AG09319 (cell line): ENCODE data around the gene DUSP15.

Experiments
- DNase-seq: peaks from one replicate; pipeline ENCODE4 v3.0.0-alpha.2; 2010; ENCODE audit warnings: low read depth; ENCODE audit errors: extremely low read depth
- TF ChIP-seq, protein P1 (sequence below): IDR thresholded peaks from 2 replicates; pipeline ENCODE4 v1.5.1; 2011; ENCODE audit warnings: low read depth, mild to moderate bottlenecking, inconsistent platforms, low read length, moderate library complexity

DUSP15 gene

DNA sequence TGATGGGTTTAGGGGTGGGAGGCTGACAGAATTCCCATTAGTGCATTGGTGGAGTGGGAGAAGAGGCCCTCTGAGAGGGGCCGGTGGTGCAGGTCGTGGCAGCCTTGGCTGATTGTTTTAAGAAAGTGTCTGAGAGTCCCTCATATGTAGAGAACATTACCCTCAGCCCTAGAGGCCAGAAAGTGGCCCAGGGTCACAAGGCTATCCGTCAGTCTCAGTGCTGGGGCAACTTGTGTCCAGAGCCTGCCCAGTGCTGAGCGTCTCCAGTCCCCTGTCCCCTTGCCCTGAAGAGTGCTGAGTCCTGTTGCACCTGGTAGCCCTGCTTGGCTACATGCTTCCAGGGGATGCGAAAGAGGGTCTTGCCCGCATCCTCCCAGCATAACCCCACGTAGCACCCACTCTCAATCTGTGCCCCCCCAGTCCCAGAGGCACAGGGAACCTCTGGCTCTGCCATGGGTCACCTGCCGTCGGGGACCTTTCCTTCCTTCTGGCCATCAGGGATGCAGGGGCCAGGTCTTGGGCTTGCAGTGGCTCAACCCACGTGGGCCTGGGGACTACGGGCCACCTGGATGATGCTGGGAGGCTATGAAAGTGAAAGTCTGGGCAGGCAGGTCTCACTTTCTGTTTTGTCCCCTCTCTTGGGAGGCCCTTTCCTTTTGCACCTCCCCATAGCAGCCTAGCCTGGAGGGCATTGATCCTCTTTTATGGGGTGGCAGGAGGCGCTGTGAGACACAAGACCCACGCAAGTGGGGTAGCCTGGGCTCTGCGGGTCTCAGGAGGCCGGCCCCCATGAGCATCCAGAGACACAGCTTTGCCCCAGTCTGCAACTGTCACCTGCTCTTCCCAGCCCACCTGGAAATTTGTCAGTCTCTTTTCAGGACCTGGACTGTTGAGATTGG, 12.2 kb downstream of the DUSP15 start:
- no peak for DNase-seq
- TF ChIP-seq, protein P1, sequence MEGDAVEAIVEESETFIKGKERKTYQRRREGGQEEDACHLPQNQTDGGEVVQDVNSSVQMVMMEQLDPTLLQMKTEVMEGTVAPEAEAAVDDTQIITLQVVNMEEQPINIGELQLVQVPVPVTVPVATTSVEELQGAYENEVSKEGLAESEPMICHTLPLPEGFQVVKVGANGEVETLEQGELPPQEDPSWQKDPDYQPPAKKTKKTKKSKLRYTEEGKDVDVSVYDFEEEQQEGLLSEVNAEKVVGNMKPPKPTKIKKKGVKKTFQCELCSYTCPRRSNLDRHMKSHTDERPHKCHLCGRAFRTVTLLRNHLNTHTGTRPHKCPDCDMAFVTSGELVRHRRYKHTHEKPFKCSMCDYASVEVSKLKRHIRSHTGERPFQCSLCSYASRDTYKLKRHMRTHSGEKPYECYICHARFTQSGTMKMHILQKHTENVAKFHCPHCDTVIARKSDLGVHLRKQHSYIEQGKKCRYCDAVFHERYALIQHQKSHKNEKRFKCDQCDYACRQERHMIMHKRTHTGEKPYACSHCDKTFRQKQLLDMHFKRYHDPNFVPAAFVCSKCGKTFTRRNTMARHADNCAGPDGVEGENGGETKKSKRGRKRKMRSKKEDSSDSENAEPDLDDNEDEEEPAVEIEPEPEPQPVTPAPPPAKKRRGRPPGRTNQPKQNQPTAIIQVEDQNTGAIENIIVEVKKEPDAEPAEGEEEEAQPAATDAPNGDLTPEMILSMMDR = no peak

GRCh38 chr20:31856516-31856915, 13.8 kb downstream of the DUSP15 start:
- TF ChIP-seq, protein P1 = no peak
- no peak for DNase-seq

GRCh38 chr20:31853481-31853880, 16.8 kb downstream of the DUSP15 start:
- DNase-seq = no peak
- TF ChIP-seq, protein P1 = no peak

- DNase-seq = no peak
- TF ChIP-seq, protein P1 = no peak
Observed at GRCh38 chr20:31851240-31851955, 18.9 kb downstream of the DUSP15 start.

GRCh38 chr20:31849306-31849930, 20.9 kb downstream of the DUSP15 start:
- TF ChIP-seq, protein P1 = no peak
- DNase-seq = no peak

DNA sequence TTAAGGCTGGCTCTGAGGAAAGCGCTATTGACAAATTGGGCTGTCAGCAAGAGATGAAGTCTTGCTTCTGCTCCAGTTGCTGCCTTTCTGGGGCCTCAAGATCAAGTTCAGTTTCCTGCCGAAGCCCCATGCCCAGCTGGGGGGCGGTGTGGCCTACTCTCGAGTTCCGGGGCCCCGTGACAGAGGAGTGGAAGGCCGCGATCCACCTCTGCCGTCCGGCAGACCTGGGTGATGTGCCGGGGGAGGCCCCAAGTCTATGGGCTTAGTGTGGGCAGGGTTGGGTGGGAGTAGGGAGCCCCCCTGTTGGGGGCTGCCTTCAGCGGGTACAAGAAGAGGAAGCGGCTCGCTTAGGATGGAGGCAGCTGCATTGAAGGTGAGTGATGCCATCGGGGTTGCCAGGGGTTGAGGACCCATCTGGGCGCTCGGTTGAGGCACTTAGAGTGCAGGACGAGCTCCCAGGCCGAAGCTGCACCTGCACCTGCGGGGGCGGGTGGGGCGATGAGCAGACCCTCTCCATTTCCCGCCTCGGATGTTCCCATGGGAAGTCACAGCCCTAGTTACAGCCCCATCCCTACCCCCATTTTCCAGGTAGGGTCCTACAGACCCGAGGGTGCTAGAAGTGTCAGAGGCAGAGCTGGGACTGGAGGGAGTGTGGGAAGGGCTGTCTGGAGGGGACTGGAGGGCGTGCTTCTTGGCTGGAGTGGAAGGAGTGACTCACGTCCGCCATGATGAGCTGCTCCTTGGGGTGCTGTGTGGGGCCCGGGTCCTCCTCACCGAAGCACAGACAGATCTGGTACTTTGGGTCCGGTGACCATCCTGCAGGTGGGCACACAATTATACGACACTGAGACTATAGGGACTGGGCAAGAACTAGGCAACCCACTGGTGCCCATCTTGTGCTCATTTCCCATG, 22.0 kb downstream of the DUSP15 start:
- no peak for DNase-seq
- TF ChIP-seq, protein P1 = no peak
